Mucosa of gallbladder (tissue), 1 donor: Measurements from ENCODE around the gene GASK1A. TPM values are rescaled to one million over a fixed set of nuclear protein-coding genes. Genes with fewer than 3 reads are reported as not detected.
"Not testable (repeated sequence)": the region's sequence is repeated elsewhere in the genome, so short reads cannot be mapped to it uniquely, and the experiment has no call there.

ENCODE experiments used
- DNase-seq: peaks from one replicate; pipeline ENCODE4 v3.0.0-alpha.2; 2020; ENCODE audit warnings: low spot score
- total RNA-seq: library from RNA; stranded (reverse); gene quantifications from one replicate; pipeline ENCODE4 v1.2.1, GENCODE V29; 2021
- donor health status: DM: no; HTN: no; CAD: no.

Gene GASK1A
- total RNA-seq, 1 donor from 2014 or later, result 19.2 TPM

- no peak for DNase-seq
Measured at GRCh38 chr3:43031485-43031884, 52.4 kb downstream of the GASK1A start.

- no peak for DNase-seq
Measured at GRCh38 chr3:43031889-43032545, 52.9 kb downstream of the GASK1A start.

GRCh38 chr3:43032646-43033628 lies 53.8 kb downstream of the GASK1A start:
- no peak for DNase-seq

- DNase-seq, result peak; percentile 7
Measured at GRCh38 chr3:43034200-43034599, 55.1 kb downstream of the GASK1A start.

GRCh38 chr3:43034911-43035310 lies 55.8 kb downstream of the GASK1A start:
- DNase-seq, result no peak

GRCh38 chr3:43035801-43036365 lies 56.8 kb downstream of the GASK1A start:
- no peak for DNase-seq

GRCh38 chr3:43036621-43037423 lies 57.7 kb downstream of the GASK1A start:
- peak; percentile 4 for DNase-seq

- DNase-seq, result no peak
Measured at GRCh38 chr3:43038010-43038409, 58.9 kb downstream of the GASK1A start.

- no peak for DNase-seq
Measured at GRCh38 chr3:43041517-43041916, 62.4 kb downstream of the GASK1A start.

GRCh38 chr3:43043071-43043766 lies 64.1 kb downstream of the GASK1A start:
- no peak for DNase-seq

GRCh38 chr3:43043793-43044192 lies 64.7 kb downstream of the GASK1A start:
- no peak for DNase-seq

GRCh38 chr3:43045079-43045478 lies 66.0 kb downstream of the GASK1A start:
- not testable (repeated sequence) for DNase-seq

GRCh38 chr3:43046583-43046982 lies 67.5 kb downstream of the GASK1A start:
- no peak for DNase-seq

GRCh38 chr3:43048470-43048869 lies 69.4 kb downstream of the GASK1A start:
- DNase-seq, result no peak

GRCh38 chr3:43053291-43053690 lies 74.2 kb downstream of the GASK1A start:
- DNase-seq, result peak; percentile 5

- peak; percentile 1 for DNase-seq
Measured at GRCh38 chr3:43054754-43055153, 75.6 kb downstream of the GASK1A start.

- no peak for DNase-seq
Measured at GRCh38 chr3:43055393-43055792, 76.3 kb downstream of the GASK1A start.

- DNase-seq, result no peak
Measured at GRCh38 chr3:43055806-43056770, 77.0 kb downstream of the GASK1A start.

- DNase-seq, result no peak
Measured at GRCh38 chr3:43059456-43059855, 80.3 kb downstream of the GASK1A start.
